ENCODE measurements around the gene LTF. TPM values are rescaled to one million over a fixed set of nuclear protein-coding genes. Genes with fewer than 3 reads are reported as not detected.

The LTF gene
- total RNA-seq, 1 experiment from 2014 or later, result not detected

DNA sequence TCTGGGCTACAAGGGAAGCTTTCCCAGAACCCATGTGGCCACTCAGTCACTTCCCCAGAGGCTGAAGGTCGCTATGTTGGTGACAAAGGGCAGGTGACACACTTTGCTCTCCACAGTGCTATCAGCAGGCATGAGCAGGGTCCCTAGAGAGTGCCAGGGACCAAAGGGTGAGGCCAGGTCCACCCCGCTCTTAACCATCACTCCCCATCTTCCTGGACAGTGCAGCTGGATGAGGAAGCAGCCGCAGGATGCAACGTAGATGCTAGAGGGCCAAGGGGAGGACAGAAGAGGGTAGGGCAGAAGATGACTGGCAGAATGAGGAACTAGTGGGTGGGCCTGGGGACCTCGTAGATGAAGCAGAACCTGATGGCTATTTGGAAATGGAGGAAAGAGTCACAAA lies 13.6 kb upstream of the LTF start:
- no peak for DNase-seq
- TF ChIP-seq CTCF (conservative IDR thresholded peaks at IDR 0.05) (no peak), EZH2 (IDR thresholded peaks at IDR 0.05; ENCODE audit: low read depth) (no peak)
- ChIA-PET POLR2A (ENCODE audit: unreplicated experiment) (no interaction called here), CTCF (no interaction called here)
- Histone ChIP-seq H4K20me1 (ENCODE audit: insufficient read depth) (no peaks in the 10 kb centered on the region), H3K27ac (no peak overlapping the region), H3K9me2 (ENCODE audit: insufficient read depth) (no peaks in the 10 kb centered on the region), H3K79me2 (ENCODE audit: low read depth) (no peaks in the 10 kb centered on the region), H3K4me2 (no peak overlapping the region), H3K4me1 (replicated peaks; ENCODE audit: insufficient read depth) (no peaks in the 10 kb centered on the region), H3K4me3 (no peak overlapping the region), H3K36me3 (ENCODE audit: low read depth) (no peaks in the 10 kb centered on the region), H3F3A (ENCODE audit: insufficient read depth, low read depth) (no peaks in the 10 kb centered on the region), H3K9me3 (ENCODE audit: insufficient read depth, low read depth) (no peaks in the 10 kb centered on the region), H3K27me3 (ENCODE audit: insufficient read depth, low read depth) (no peaks in the 10 kb centered on the region), H2AFZ (no peak overlapping the region)
- BruUV-seq (replicated peaks), result no TSS peak
- intact Hi-C loops (cut with micrococcal nuclease; ENCODE audit: unreplicated experiment), result no loop called here

GRCh38 chr3:46477756-46478155 lies 13.1 kb upstream of the LTF start:
- Histone ChIP-seq H3K36me3 (ENCODE audit: low read depth) (no peaks in the 10 kb centered on the region), H3K79me2 (ENCODE audit: low read depth) (no peaks in the 10 kb centered on the region), H3K27me3 (ENCODE audit: insufficient read depth, low read depth) (no peaks in the 10 kb centered on the region), H3K9me3 (ENCODE audit: insufficient read depth, low read depth) (no peaks in the 10 kb centered on the region), H3K9me2 (ENCODE audit: insufficient read depth) (no peaks in the 10 kb centered on the region), H4K20me1 (ENCODE audit: insufficient read depth) (no peaks in the 10 kb centered on the region), H2AFZ (no peak overlapping the region), H3K4me2 (no peak overlapping the region), H3K4me1 (replicated peaks; ENCODE audit: insufficient read depth) (no peaks in the 10 kb centered on the region), H3K4me3 (no peak overlapping the region), H3F3A (ENCODE audit: insufficient read depth, low read depth) (no peaks in the 10 kb centered on the region), H3K27ac (no peak overlapping the region)
- BruUV-seq (replicated peaks), result no TSS peak
- POLR2A ChIA-PET (ENCODE audit: unreplicated experiment), result no interaction called here
- DNase-seq, result no peak
- CTCF ChIA-PET, result no interaction called here
- intact Hi-C loops (cut with micrococcal nuclease; ENCODE audit: unreplicated experiment), result no loop called here
- TF ChIP-seq EZH2 (IDR thresholded peaks at IDR 0.05; ENCODE audit: low read depth), result no peak
- no peak for TF ChIP-seq CTCF (conservative IDR thresholded peaks at IDR 0.05)

DNA sequence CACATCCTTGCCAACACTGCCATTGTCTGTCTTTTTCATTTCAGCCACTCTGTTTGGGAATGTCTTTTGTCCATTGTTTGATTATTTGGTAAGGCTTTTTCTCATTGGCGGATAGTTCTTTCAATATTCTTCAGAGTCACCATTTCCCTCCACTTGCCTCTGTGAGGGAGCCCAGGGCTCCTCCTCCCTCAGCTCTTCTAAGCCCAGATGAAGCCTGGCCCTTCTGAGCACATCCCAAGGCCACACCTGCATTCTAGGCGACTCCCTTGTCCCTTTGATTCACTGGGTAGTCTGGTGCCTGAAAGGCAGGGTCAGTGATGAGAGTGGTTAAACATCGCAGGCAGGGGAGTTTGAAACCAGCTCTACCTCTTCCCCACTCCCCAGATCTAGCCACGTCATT lies 12.4 kb upstream of the LTF start:
- H3K4me2 ChIP-seq, result no peak overlapping the region
- H3K4me1 ChIP-seq (replicated peaks; ENCODE audit: insufficient read depth), result no peaks in the 10 kb centered on the region
- H3K79me2 ChIP-seq (ENCODE audit: low read depth), result no peaks in the 10 kb centered on the region
- TF ChIP-seq CTCF (conservative IDR thresholded peaks at IDR 0.05) (no peak), EZH2 (IDR thresholded peaks at IDR 0.05; ENCODE audit: low read depth) (no peak)
- no peaks in the 10 kb centered on the region for H4K20me1 ChIP-seq (ENCODE audit: insufficient read depth)
- DNase-seq, result no peak
- H3K9me3 ChIP-seq (ENCODE audit: insufficient read depth, low read depth), result no peaks in the 10 kb centered on the region
- BruUV-seq (replicated peaks), result no TSS peak
- no peak overlapping the region for H3K4me3 ChIP-seq
- H3F3A ChIP-seq (ENCODE audit: insufficient read depth, low read depth), result no peaks in the 10 kb centered on the region
- ChIA-PET POLR2A (ENCODE audit: unreplicated experiment) (no interaction called here), CTCF (no interaction called here)
- H3K9me2 ChIP-seq (ENCODE audit: insufficient read depth), result no peaks in the 10 kb centered on the region
- H3K36me3 ChIP-seq (ENCODE audit: low read depth), result no peaks in the 10 kb centered on the region
- H2AFZ ChIP-seq, result no peak overlapping the region
- no peak overlapping the region for H3K27ac ChIP-seq
- intact Hi-C loops (cut with micrococcal nuclease; ENCODE audit: unreplicated experiment), result no loop called here
- H3K27me3 ChIP-seq (ENCODE audit: insufficient read depth, low read depth), result no peaks in the 10 kb centered on the region
